SK-N-MC (cell line): ENCODE results near the gene PACS2.

Source experiments
- EZH2 ChIP-seq: fragments of 200-600 bp; sonication (generic); IDR thresholded peaks from one replicate; pipeline ENCODE4 v1.6.1; 2017; ENCODE audit warnings: antibody characterized with exemption
- FOXP2 ChIP-seq: optimal IDR thresholded peaks from 2 replicates; pipeline ENCODE3; 2011; ENCODE audit warnings: mild to moderate bottlenecking, moderate library complexity; ENCODE audit not compliant: insufficient read depth; ENCODE audit errors: extremely low read length, control extremely low read depth
- POLR2AphosphoS5 ChIP-seq: IDR thresholded peaks from 2 replicates; pipeline ENCODE4 v1.6.1; 2012; ENCODE audit warnings: mild to moderate bottlenecking, low read depth, low read length, borderline replicate concordance

- TF ChIP-seq POLR2AphosphoS5 (no peak), EZH2 (no peak), FOXP2 (no peak)
Observed at GRCh38 chr14:105445901-105446845, 131.6 kb downstream of the PACS2 start.
